Measurements from ENCODE around the gene CATSPER1.
A peak's percentile ranks its signal among the peaks of the same experiment; 100 is the strongest.

Gene CATSPER1

DNA sequence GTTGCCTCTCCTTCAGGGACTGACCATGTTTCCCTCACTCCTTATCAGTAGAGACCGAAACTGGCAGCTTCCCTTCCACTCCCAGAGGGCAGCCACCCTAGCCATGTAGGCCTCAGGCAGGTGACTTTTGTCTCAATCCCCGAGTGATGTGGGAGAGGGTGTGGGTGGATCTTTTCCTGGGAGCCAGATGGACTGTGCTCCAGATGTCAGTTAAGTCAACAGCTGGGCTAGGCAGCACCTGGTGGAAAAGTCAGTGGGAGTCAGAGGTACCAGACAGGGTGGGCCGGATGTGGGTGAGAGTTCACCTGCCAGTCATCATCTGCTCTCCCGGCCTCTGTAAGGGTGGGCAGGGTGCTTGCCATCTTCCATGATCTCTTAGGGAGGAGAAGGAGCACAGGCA is 22.1 kb downstream of the CATSPER1 start:
- peak overlapping the region; percentile 99 for H3K4me3 Mint-ChIP-seq
- peaks cover 22% of the 10 kb centered on the region for H3K4me1 Mint-ChIP-seq
- H3K27ac Mint-ChIP-seq: peak overlapping the region; percentile 43

DNA sequence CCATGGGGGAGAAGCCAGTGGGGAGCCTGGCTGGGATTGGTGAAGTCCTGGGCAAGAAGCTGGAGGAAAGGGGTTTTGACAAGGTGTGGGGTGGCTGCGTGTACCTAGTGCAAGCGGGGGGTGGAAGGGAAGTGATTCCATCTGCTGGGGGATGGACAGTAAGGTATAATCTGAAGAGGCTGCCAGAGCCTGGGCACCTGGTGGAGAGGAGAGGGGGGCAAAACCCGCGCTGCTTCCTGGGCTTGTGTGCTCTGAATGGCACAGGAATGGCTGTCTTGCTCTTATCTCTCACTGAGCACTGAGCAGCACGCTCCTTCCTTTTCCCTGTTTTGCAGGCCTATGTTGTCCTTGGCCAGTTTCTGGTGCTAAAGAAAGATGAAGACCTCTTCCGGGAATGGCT is 23.0 kb downstream of the CATSPER1 start:
- H3K4me3 Mint-ChIP-seq: peak overlapping the region; percentile 99
- no peaks in the 10 kb centered on the region for H3K9me3 Mint-ChIP-seq
- peaks cover 73% of the 10 kb centered on the region for H3K36me3 Mint-ChIP-seq
- ATAC-seq (no peak), DNase-seq (ENCODE audit: low spot score in 2 of 2) (no peak)
- H3K27ac Mint-ChIP-seq: peak overlapping the region; percentile 96
- H3K4me1 Mint-ChIP-seq: peaks cover 28% of the 10 kb centered on the region

More for the DNA sequence above, 22.1 kb downstream of the CATSPER1 start:
- DNase-seq (ENCODE audit: low spot score in 2 of 2) (no peak), ATAC-seq (no peak)
- peaks cover 64% of the 10 kb centered on the region for H3K36me3 Mint-ChIP-seq
- H3K9me3 Mint-ChIP-seq: no peaks in the 10 kb centered on the region

DNA sequence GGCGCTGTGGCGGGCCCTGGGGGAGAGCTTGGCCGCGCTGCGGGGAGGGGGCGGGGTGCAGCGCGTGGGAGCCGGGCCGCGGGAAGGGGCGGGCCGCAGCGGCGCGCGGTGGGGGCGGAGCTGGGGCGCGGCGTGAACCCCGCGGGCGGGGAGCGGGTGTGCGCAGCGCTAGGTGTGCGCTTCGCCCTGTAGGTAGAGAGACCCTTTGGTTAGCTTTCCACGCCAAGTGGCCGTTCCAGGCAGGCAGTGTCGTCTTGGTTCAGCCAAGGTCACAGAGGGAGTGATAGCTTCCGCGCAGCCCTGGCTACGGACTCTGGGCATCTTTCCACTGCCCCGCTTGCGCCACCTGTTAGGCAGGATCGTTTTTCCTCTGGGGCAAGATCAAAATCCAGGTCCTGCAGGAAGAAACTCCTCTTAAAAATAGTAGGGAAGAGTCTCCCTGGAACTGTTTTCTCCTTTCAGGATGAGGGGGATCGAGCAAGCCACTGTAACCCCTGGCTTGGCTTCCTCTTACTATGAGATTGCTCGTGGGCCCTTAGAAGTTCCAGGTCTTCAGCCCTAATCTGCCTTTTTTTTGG is 23.5 kb downstream of the CATSPER1 start:
- DNase-seq (ENCODE audit: low spot score in 2 of 2) (no peak), ATAC-seq (peak; percentile 81)
- Mint-ChIP-seq H3K9me3 (no peaks in the 10 kb centered on the region), H3K4me3 (peak overlapping the region; percentile 99), H3K4me1 (peaks cover 31% of the 10 kb centered on the region), H3K27ac (peak overlapping the region; percentile 96), H3K36me3 (peaks cover 78% of the 10 kb centered on the region)

DNA sequence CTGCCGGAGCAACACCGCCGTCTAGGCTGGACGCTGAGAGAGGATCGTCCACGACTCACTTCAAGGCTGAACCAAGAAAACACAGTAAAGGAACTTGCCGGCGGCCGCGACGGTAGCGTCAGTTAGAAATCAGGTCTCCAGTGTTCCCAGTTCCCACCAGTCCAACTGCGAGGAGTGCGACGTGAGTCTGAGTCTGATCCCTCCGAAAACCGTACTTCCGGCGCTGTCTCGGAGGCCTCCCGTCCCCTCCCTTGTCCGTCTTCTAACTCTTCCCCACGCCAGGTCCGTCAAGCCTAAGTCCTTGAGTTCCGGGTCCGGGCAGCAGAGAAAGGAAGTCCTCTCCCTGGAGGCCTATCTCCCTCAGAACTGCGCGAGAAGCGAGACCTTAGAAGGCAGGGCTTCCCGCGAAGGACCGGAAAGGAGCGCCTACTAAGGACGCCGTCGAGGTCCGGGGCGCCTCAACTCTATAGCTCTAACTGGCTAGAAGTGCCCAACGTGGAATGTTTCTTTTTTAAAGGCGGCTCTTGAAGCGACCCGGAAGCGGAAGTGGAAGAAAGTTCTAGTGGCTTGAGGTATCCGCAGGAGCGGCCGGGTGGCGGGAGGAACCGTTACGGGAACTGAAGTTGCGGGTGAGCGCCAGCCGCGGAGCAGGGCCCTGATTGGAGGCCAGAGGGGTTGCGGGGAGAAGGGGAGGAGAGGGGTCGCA is 24.2 kb downstream of the CATSPER1 start, which contains the start of the genes BANF1 and EIF1AD:
Gene BANF1 (plus strand): TSS at position 562 of the 706 bp plus-strand sequence. CDS start 748 bp downstream, outside the sequence.
Gene EIF1AD (minus strand): TSS at position 216 of the 706 bp plus-strand sequence. CDS start 1,768 bp downstream, outside the sequence.
- ATAC-seq: peak; percentile 92
- DNase-seq (ENCODE audit: low spot score in 2 of 2): peak; percentile 90 to 98
- no peaks in the 10 kb centered on the region for H3K9me3 Mint-ChIP-seq
- H3K4me3 Mint-ChIP-seq: peak within 1 kb of the TSS; percentile 99
- peaks cover 31% of the 10 kb centered on the region for H3K4me1 Mint-ChIP-seq
- H3K36me3 Mint-ChIP-seq: peaks cover 85% of the 10 kb centered on the region
- peak within 1 kb of the TSS; percentile 96 for H3K27ac Mint-ChIP-seq

DNA sequence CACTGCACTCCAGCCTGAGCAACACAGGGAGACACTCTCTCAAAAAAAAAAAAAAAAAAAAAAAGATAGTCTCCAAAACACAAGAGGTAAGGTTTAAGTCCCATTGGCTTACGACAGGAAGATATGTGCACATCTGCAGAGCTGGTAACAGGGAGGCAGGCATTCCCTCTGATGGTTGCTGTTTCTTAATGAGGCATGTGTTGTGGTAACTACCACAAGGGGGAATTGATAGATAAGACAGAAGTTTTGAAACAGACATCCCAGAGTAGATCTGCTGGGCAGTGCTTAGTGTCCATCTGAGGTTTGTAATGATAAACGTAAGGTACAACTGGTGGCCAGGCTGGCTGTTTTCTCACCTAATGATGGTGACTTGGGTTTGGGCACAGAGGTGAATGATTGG is 29.0 kb downstream of the CATSPER1 start:
- H3K4me1 Mint-ChIP-seq: peaks cover 23% of the 10 kb centered on the region
- DNase-seq (ENCODE audit: low spot score in 2 of 2) (no peak), ATAC-seq (no peak)
- H3K9me3 Mint-ChIP-seq: no peaks in the 10 kb centered on the region
- H3K4me3 Mint-ChIP-seq: no peak overlapping the region
- H3K27ac Mint-ChIP-seq: no peak overlapping the region
- peaks cover 68% of the 10 kb centered on the region for H3K36me3 Mint-ChIP-seq

DNA sequence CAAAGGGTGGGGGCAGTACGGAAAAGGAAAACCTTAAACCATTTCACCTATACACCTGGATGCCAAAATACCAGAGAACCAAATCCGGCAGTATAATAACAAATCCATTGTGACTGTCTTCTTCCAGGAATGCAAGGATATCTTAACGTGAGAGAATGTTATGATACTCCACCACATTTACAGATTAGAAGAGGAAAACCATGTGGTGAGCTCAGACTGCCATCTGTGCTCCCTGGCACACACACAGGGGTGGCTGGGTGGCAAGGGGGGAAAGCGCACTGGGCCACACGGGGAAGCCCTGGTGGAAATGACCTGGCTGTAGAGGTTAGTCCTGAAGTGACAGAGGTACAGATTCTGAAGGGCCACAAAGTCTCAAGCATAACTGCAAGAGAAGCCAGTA is 34.2 kb downstream of the CATSPER1 start:
- no peaks in the 10 kb centered on the region for H3K9me3 Mint-ChIP-seq
- DNase-seq (ENCODE audit: low spot score in 2 of 2) (no peak), ATAC-seq (no peak)
- H3K4me1 Mint-ChIP-seq: peaks cover 6% of the 10 kb centered on the region
- no peak overlapping the region for H3K4me3 Mint-ChIP-seq
- no peak overlapping the region for H3K27ac Mint-ChIP-seq
- peaks cover 35% of the 10 kb centered on the region for H3K36me3 Mint-ChIP-seq

DNA sequence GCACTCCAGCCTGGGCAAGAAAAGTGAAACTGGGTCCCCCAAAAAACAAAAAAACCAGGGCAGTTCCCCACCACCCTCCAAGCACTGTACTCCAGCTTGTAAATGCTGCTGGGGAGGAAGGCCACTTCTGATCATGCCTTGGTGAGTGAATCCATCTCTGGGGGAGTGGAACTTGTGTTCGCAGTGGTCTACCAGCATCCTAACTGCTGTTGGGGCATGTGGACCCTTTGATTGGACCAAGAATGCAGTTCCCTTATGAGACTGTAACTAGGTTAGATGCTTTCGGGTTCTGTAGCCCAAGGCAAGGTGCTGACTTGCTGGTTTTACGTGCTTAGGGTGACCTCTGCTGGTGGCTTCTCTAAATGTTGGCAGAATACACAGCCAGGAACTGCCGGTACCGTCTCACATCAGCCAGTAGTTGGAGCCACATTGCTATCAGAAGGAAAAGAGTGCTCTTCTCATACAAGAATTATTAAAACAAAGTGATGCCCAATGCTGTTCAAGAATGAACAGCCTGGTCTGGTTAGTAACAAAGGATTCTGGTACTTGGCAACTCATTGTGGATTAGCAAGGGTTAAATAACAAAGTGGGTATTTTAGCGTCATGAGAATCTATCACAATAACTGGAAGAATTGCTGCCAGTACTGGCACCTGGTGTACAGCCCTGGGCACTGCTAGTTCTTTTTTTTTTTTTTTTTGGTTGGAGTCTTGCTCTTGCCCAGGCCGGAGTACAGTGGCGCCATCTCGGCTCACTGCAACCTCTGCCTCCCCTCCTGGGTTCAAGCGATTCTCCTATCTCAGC is 37.3 kb downstream of the CATSPER1 start:
- peak; percentile 85 to 94 for DNase-seq (ENCODE audit: low spot score in 2 of 2)
- no peak overlapping the region for H3K27ac Mint-ChIP-seq
- ATAC-seq: peak; percentile 99
- peaks cover 10% of the 10 kb centered on the region for H3K36me3 Mint-ChIP-seq
- H3K4me3 Mint-ChIP-seq: no peak overlapping the region
- H3K9me3 Mint-ChIP-seq: no peaks in the 10 kb centered on the region
- H3K4me1 Mint-ChIP-seq: peaks cover 6% of the 10 kb centered on the region

DNA sequence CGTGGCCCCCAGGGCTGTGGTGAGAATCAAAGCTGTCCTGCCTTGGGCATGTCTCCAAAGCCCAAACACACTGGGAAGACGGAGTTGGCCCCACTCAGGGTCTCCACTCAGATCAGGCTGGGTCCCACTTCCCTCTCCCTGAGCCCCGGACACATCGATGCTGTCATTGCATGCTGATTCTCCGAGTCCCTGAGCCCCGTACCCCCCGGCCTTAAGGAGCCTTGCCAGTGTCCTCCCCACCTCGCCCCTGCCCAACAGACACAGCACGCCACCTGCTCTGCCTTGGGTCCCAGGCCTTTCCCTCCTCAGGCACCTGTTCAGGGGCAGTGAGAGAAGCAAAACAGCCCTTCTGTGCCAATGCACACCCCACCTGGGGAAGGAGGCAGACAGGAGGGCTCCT is 38.9 kb downstream of the CATSPER1 start:
- Mint-ChIP-seq H3K27ac (no peak overlapping the region), H3K36me3 (peaks cover 10% of the 10 kb centered on the region)

DNA sequence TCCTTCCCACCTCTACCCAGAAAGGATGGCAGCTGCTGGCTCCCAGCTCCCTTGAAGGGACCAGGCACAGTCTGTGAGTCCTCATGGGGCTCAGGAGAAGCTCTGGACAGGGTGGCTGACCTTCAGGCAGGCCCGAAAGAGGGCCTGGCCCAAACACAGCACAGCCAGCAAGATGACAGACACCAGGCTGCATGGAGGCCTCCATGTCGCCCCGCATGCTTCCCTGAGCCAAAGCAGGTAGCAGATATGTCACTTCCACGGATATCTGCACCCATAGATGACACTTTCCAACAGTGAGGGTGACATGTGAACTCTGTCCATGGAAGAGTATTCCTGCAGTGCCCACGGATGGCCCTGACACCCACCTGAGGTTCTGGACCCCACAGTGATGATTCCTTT is 42.7 kb downstream of the CATSPER1 start:
- H3K4me1 Mint-ChIP-seq: no peaks in the 10 kb centered on the region
- DNase-seq (ENCODE audit: low spot score in 2 of 2) (no peak), ATAC-seq (no peak)
- peaks cover 20% of the 10 kb centered on the region for H3K36me3 Mint-ChIP-seq
- no peak overlapping the region for H3K4me3 Mint-ChIP-seq
- H3K9me3 Mint-ChIP-seq: no peaks in the 10 kb centered on the region
- H3K27ac Mint-ChIP-seq: no peak overlapping the region

More for the DNA sequence above, 38.9 kb downstream of the CATSPER1 start:
- Mint-ChIP-seq H3K4me3 (no peak overlapping the region), H3K9me3 (no peaks in the 10 kb centered on the region), H3K4me1 (peaks cover 6% of the 10 kb centered on the region)
- ATAC-seq (no peak), DNase-seq (ENCODE audit: low spot score in 2 of 2) (no peak)

DNA sequence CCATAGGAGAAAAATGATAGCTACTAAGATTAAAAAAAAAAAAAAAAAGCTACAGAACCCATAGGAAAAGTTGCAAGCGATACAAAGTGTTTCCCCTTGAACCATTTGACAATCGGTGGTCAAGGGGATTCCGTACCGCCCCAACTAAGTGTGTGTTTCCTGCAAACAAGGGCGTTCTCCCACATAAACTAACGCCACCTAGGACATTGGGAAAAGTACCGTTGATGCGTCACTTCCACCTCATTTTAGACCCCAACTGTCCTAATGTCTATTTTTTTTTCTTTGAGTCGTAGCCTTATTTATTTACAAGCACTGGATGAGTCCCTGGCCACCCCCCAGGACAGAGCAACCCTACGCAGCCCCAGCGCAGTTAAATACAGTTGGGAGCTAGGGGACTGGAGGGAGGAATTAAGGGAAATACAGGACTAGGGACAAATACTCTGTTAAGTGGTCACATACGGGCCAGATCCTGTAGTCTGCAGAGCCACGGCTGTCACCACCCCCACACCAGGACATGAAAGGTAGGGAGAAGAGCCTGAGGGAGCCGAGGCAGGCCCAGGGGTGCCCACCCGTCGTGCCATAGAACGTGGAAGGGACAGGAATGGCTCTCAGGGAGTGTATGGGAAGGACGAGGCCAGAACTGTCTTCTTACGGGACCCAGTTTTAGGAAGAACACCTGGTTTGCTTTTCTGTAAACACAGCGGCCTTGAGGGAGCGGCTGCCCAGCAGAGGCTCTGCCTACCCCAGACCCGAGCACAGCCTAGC is 43.3 kb downstream of the CATSPER1 start:
- H3K36me3 Mint-ChIP-seq: peaks cover 25% of the 10 kb centered on the region

DNA sequence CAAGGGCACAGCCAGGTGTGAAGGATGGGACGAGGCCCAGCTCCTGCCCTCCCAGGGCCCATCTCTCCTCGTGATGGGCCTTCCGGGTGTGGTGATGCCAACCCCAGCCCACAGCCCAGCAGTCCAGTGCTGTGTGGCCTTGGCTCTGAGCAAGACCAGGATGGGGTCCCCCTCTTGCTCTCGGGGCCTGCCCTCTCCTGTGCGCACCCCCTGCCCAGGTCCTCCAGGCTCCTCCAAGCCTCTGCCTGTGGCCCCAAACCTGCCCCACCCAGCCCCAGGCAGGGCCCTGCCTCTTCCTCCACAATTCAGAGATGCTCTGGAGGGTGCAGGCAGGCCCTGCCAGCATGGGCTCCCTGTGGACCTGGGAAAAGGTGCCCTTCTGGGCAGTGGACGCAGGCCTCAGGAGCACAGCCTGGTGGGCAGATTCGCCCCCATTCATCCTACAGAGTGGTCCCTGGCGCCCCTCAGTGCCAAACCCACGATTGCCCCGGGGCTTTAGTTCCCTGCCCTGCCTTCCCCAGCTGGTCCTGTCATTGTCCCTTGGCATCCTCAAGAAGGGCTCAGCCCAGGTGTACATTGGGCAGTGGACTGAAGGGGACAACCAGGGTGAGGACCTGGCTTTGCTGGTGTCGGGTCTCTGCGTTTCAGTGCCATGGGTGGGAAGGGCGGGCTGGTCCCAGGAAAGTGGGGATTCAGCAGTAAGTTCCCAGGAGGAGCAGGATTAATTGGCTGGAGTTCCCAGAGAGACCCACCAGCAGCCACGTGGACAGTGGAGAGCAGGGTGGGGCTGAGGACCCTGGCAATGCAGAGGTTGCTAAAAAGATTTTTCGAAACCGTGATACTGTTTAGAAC is 44.1 kb downstream of the CATSPER1 start:
- no peaks in the 10 kb centered on the region for H3K4me1 Mint-ChIP-seq
- DNase-seq (ENCODE audit: low spot score in 2 of 2): no peak
- H3K27ac Mint-ChIP-seq: no peak overlapping the region
- H3K36me3 Mint-ChIP-seq: peaks cover 27% of the 10 kb centered on the region
- no peaks in the 10 kb centered on the region for H3K9me3 Mint-ChIP-seq
- H3K4me3 Mint-ChIP-seq: no peak overlapping the region
- ATAC-seq: peak; percentile 20

More for the DNA sequence above, 43.3 kb downstream of the CATSPER1 start:
- DNase-seq (ENCODE audit: low spot score in 2 of 2) (no peak), ATAC-seq (no peak)
- H3K27ac Mint-ChIP-seq: no peak overlapping the region
- H3K4me3 Mint-ChIP-seq: no peak overlapping the region
- H3K4me1 Mint-ChIP-seq: no peaks in the 10 kb centered on the region
- no peaks in the 10 kb centered on the region for H3K9me3 Mint-ChIP-seq

DNA sequence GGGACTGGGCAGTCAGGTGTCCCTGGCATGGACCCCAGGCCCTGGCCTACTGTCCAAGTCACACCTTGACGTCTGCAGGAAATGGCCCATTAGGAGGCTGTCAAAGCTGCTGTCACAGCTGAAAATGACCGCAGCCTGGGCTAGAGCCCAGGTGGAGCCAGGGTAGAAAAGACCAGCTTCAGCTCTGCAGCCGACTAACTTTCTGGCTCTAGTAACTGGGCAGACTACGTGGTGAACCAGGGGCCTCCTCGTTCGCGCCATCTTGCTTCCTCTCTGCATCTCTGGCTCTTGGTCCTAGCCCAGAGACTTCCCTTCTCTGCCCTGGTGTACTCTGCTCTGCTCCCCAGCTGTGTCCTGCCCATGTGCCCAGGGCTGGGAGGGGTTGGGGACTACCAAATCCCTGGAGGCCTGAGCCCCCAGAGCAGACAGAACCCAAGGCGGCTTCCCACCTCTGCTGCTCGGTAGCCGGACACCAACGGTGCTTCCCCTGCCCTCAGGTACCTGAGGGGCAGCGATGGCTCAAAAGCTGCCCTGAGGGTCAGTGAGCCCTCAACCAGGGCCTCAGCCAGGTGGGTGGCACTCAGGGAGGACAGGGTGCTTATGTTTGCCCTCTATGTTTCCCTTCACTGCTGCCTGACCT is 45.1 kb downstream of the CATSPER1 start:
- peak overlapping the region; percentile 37 for H3K27ac Mint-ChIP-seq
- H3K4me3 Mint-ChIP-seq: no peak overlapping the region
- ATAC-seq (no peak), DNase-seq (ENCODE audit: low spot score in 2 of 2) (no peak)
- peaks cover 3% of the 10 kb centered on the region for H3K4me1 Mint-ChIP-seq
- peaks cover 37% of the 10 kb centered on the region for H3K36me3 Mint-ChIP-seq
- no peaks in the 10 kb centered on the region for H3K9me3 Mint-ChIP-seq

DNA sequence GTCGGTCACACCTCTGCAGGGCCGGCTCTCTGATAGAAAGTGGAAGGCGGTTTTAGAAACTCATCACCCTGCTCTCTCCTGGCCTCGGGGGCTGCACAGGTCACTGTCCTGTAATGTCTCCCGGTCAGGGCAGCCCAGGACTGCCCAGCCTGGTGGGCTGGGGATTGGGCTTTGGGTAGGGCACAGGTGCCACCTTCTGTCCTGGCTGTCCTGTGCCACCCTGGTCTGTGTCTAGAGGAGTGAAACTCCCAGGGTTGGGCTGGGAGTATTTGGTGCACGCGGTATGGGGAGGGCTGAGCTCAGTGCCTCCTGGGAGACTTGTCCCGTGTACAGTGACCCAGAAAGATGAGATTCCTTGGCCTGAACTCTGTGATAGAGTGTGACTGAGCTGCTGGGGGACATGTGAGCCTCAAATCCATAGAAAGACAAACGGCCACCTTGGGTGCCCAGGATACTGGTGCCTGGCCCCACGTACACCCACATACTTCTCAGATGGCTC is 47.0 kb downstream of the CATSPER1 start:
- Mint-ChIP-seq H3K4me3 (no peak overlapping the region), H3K4me1 (peaks cover 13% of the 10 kb centered on the region), H3K36me3 (peaks cover 56% of the 10 kb centered on the region), H3K27ac (no peak overlapping the region), H3K9me3 (no peaks in the 10 kb centered on the region)
- no peak for DNase-seq (ENCODE audit: low spot score in 2 of 2)
- no peak for ATAC-seq
